Astrocyte of the spinal cord (primary cell): ENCODE measurements around the gene TASP1.
"Not testable (repeated sequence)": the region's sequence is repeated elsewhere in the genome, so short reads cannot be mapped to it uniquely, and the experiment has no call there.

Experiments used
- DNase-seq: peaks from one replicate; pipeline ENCODE4 v3.0.0; 2011; ENCODE audit warnings: low read depth, low spot score
- H3K4me3 ChIP-seq: 2 replicates; pipeline ENCODE4 v1.5.1; 2011; ENCODE audit warnings: low read depth, mild to moderate bottlenecking, low read length, moderate library complexity
- CTCF ChIP-seq: IDR thresholded peaks from 2 replicates; pipeline ENCODE4 v1.5.1; 2012; ENCODE audit warnings: low read depth, mild to moderate bottlenecking, low read length, inconsistent platforms
- in situ Hi-C: cut with HindIII; loops from 2 replicates; pipeline ENCODE4 v1.10.0; 2017; ENCODE audit warnings: low sequenced_read_pairs

Gene TASP1

GRCh38 chr20:13389115-13389514 is 249.6 kb downstream of the TASP1 start:
- no peak for TF ChIP-seq CTCF
- in situ Hi-C loops = no loop called here
- no peak overlapping the region for H3K4me3 ChIP-seq
- no peak for DNase-seq

GRCh38 chr20:13384132-13384531 is 254.6 kb downstream of the TASP1 start:
- in situ Hi-C loops = no loop called here
- H3K4me3 ChIP-seq = no peak overlapping the region
- TF ChIP-seq CTCF = no peak
- DNase-seq = no peak

DNA sequence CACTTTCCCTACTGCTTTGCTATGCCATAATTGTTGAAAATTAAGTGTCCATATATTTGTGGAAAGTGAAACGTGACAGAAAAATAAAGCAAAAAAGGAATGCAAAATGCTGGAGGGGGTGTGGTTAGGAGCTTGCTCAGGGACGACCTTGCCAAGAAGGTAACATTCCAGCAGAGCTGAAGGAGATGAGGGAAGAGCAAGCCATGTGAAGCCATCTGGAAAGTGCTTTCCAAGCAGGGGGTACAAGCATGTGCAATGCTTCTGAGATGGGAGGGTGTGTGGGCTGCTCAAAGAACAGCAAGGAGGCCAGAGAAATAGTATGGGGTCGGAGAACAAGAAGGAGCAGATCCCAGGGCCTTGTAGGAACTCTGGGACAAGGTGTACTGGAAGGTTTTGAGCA is 255.9 kb downstream of the TASP1 start:
- in situ Hi-C loops = no loop called here
- DNase-seq = no peak
- H3K4me3 ChIP-seq = no peak overlapping the region
- no peak for TF ChIP-seq CTCF

DNA sequence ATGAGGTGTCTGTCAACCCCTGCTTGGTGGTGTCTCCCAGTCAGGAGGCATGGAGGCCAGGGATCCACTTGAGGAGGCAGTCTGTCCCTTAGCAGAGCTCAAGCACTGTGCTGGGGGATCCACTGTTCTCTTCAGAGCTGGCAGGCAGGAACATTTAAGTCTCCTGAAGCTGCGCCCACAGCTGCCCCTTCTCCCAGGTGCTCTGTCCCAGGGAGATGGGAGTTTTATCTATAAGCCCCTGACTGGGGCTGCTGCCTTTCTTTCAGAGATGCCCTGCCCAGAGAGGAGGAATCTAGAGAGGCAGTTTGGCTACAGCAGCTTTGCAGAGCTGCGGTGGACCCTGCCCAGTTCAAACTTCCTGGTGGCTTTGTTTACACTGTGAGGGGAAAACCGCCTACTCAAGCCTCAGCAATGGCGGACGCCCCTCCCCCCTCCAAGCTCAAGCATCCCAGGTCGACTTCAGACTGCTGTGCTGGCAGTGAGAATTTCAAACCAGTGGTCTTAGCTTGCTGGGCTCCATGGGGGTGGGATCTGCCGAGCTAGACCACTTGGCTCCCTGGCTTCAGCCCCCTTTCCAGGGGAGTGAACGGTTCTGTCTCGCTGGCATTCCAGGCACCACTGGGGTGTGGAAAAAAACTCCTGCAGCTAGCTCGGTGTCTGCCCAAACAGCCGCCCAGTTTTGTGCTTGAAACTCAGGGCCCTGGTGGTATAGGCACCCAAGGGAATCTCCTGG is 258.1 kb downstream of the TASP1 start:
- in situ Hi-C loops, DNase-seq, H3K4me3 ChIP-seq: not testable (repeated sequence)

GRCh38 chr20:13373400-13373799 is 265.3 kb downstream of the TASP1 start:
- in situ Hi-C loops = no loop called here
- no peak for DNase-seq
- TF ChIP-seq CTCF = no peak
- no peak overlapping the region for H3K4me3 ChIP-seq

GRCh38 chr20:13364278-13365170 is 274.2 kb downstream of the TASP1 start:
- in situ Hi-C loops = no loop called here
- no peak overlapping the region for H3K4me3 ChIP-seq
- no peak for DNase-seq
- no peak for TF ChIP-seq CTCF

DNA sequence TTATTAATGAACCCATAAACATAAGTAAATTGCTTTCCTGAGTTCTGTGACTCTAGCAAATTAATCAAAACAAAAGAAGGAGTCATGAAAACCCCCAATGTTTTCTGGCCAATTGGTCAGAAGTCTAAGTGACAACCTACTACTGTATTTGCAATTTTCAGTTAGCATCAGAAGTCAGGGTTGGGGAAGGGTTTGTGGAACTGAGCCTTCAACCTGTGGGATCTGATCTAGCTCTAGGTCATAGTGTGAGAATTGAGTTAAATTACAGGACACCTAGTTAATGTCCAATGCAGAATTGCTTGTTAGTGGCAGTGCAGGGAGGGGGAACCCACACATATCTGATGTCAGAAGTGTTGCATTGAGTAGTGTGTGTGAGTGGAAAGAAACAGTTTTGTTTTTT is 275.3 kb downstream of the TASP1 start:
- in situ Hi-C loops = no loop called here
- no peak for TF ChIP-seq CTCF
- DNase-seq = no peak
- H3K4me3 ChIP-seq = no peak overlapping the region

- DNase-seq, in situ Hi-C loops, H3K4me3 ChIP-seq: not testable (repeated sequence)
These were observed 276.6 kb downstream of the TASP1 start for GRCh38 chr20:13362165-13362564.

DNA sequence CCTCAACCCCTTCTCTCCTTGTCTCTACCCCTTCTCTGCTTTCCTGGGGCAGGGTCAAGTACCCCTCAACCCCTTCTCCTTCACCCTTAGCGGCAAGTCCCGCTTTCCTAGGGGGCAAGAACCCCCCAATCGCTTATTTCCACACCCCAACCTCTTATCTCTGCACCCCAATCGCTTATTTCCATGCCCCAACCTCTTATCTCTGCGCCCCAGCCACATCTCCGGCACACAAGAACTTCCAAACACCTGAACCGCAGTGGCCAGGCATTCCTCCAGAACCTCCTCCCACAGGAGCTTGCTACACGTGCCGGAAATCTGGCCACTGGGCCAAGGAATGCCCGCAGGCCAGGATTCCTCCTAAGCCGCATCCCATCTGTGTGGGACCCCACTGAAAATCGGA is 279.8 kb downstream of the TASP1 start:
- in situ Hi-C loops, H3K4me3 ChIP-seq, DNase-seq: not testable (repeated sequence)

- DNase-seq, in situ Hi-C loops, H3K4me3 ChIP-seq: not testable (repeated sequence)
These were observed 280.9 kb downstream of the TASP1 start for GRCh38 chr20:13357782-13358181.
